Prostate gland (tissue), 2 donors: ENCODE results near the gene ETV6. TPM values are rescaled to one million over a fixed set of nuclear protein-coding genes. Genes with fewer than 3 reads are reported as not detected.
A peak's percentile ranks its signal among the peaks of the same experiment; 100 is the strongest.

Source experiments
- DNase-seq: peaks from one replicate; pipeline ENCODE4 v3.0.0-alpha.2; 2019; ENCODE audit warnings: low spot score
- H3K27ac ChIP-seq, 2 donors: fragments of 200-600 bp; sonication (generic); 2 replicates each; pipeline ENCODE4 v1.5.1; 2017 to 2019
- H3K27me3 ChIP-seq: fragments of 200-600 bp; sonication (generic); replicated peaks from 2 replicates; pipeline ENCODE4 v1.5.1; 2019; ENCODE audit not compliant: insufficient read depth
- H3K36me3 ChIP-seq, 2 donors: fragments of 200-600 bp; sonication (generic); 1 replicate in 1 of 2; 2 replicates in 1 of 2; pipeline versions ENCODE4 v1.5.1 to v1.8.1; 2017 to 2019
- H3K4me1 ChIP-seq: fragments of 200-600 bp; sonication (generic); replicated peaks from 2 replicates; pipeline ENCODE4 v1.5.1; 2019
- H3K4me3 ChIP-seq, 2 donors: fragments of 200-600 bp; sonication (generic); 2 replicates each; pipeline ENCODE4 v1.5.1; 2017 to 2019
- H3K9me3 ChIP-seq: fragments of 200-600 bp; sonication (generic); 2 replicates; pipeline ENCODE4 v1.5.1; 2017
- POLR2A ChIP-seq: fragments of 450-650 bp; IDR thresholded peaks from one replicate; pipeline ENCODE4 v1.6.1; 2016; ENCODE audit warnings: antibody characterized with exemption, mild to moderate bottlenecking
- POLR2AphosphoS5 ChIP-seq: sonication (generic); formaldehyde crosslinking; IDR thresholded peaks from one replicate; pipeline ENCODE4 v1.6.1; 2017; ENCODE audit warnings: antibody characterized with exemption
- WGBS: methylation state at CpG from one replicate; pipeline ENCODE4 v1.1.5; 2018; 5-methylcytosine and 5-hydroxymethylcytosine counted together
- intact Hi-C: fragments of 100-400 bp; cut with DNase I; formaldehyde crosslinking; loops from one replicate; pipeline ENCODE4 v1.14.2; 2022
- total RNA-seq, 2 donors: library from RNA; depleted of rRNA; stranded (reverse); fragments of >200 nt; gene quantifications; one replicate each; pipeline ENCODE4 v1.1.0, GENCODE V29; 2016
- TF ChIP-seq, protein P1 (sequence below), 4 experiments: fragments of 200-600 bp in 2 of 4; fragments of 450-650 bp in 2 of 4; sonication (generic) in 2 of 4; IDR thresholded peaks; 1 replicate in 3 of 4; 2 replicates in 1 of 4; pipeline ENCODE4 v1.5.1; 2016 to 2019; ENCODE audit warnings: antibody characterized with exemption in 4 of 4, mild to moderate bottlenecking in 2 of 4, moderate library complexity in 2 of 4

The ETV6 gene
- total RNA-seq, 2 donors from 2014 or later, result 26.7 to 33.6 TPM

- Histone ChIP-seq H3K36me3 (no peaks in the 10 kb centered on the region), H3K27me3 (no peaks in the 10 kb centered on the region), H3K9me3 (no peaks in the 10 kb centered on the region), H3K4me1 (no peaks in the 10 kb centered on the region), H3K4me3 (no peak overlapping the region), H3K27ac (no peak overlapping the region)
- intact Hi-C loops, result no loop called here
- WGBS, result 78% methylated on average over 2 of the region's 2 CpGs
- no peak for TF ChIP-seq POLR2AphosphoS5
- TF ChIP-seq, protein P1, sequence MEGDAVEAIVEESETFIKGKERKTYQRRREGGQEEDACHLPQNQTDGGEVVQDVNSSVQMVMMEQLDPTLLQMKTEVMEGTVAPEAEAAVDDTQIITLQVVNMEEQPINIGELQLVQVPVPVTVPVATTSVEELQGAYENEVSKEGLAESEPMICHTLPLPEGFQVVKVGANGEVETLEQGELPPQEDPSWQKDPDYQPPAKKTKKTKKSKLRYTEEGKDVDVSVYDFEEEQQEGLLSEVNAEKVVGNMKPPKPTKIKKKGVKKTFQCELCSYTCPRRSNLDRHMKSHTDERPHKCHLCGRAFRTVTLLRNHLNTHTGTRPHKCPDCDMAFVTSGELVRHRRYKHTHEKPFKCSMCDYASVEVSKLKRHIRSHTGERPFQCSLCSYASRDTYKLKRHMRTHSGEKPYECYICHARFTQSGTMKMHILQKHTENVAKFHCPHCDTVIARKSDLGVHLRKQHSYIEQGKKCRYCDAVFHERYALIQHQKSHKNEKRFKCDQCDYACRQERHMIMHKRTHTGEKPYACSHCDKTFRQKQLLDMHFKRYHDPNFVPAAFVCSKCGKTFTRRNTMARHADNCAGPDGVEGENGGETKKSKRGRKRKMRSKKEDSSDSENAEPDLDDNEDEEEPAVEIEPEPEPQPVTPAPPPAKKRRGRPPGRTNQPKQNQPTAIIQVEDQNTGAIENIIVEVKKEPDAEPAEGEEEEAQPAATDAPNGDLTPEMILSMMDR (IDR thresholded peaks at IDR 0.05), result no peak
- no peak for TF ChIP-seq POLR2A
- DNase-seq, result no peak
These were observed 72.6 kb downstream of the ETV6 start for GRCh38 chr12:11722071-11722470.

DNA sequence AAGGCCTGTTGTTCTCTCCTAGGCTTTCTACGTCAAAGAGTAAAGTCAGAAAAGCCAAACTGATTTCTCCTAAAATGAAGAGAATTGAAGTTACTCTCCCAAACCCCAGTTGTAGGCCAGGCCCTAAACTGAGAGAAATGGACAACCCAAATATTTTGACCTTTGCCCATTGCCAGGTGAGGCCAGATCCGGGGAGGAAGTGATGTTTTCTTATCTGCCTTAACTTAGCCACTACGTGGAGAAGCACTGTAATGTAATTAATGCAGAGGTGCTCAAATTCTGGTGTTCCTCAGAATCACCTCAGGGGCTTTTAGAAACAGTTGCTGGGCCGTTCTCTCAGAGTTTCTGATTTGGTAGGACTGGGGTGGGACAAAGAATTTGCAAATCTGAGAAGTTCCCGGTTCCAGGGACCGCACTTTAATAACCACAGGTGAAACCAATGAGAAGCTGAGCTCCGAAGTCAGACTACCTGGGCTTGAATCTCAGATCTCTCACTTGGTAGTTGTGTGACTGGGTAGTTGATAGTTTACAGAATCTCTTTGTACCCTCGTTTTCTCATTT lies 73.2 kb downstream of the ETV6 start:
- H3K27me3 ChIP-seq, result no peaks in the 10 kb centered on the region
- DNase-seq, result no peak
- H3K4me3 ChIP-seq, result no peak overlapping the region
- WGBS, result 89% methylated on average over 8 of the region's 8 CpGs
- H3K36me3 ChIP-seq, result no peaks in the 10 kb centered on the region
- intact Hi-C loops, result no loop called here
- no peak overlapping the region for H3K27ac ChIP-seq
- H3K4me1 ChIP-seq, result no peaks in the 10 kb centered on the region
- no peak for TF ChIP-seq POLR2A
- TF ChIP-seq, protein P1 (IDR thresholded peaks at IDR 0.05), result no peak
- TF ChIP-seq POLR2AphosphoS5, result no peak
- H3K9me3 ChIP-seq, result no peaks in the 10 kb centered on the region

GRCh38 chr12:11723993-11724392 lies 74.5 kb downstream of the ETV6 start:
- DNase-seq, result no peak
- Histone ChIP-seq H3K4me3 (no peak overlapping the region), H3K27me3 (no peaks in the 10 kb centered on the region), H3K4me1 (no peaks in the 10 kb centered on the region), H3K27ac (peak overlapping the region in 1 of 2 donors; percentile 26), H3K9me3 (no peaks in the 10 kb centered on the region), H3K36me3 (no peaks in the 10 kb centered on the region)
- 30% methylated on average over 6 of the region's 6 CpGs for WGBS
- intact Hi-C loops, result no loop called here
- TF ChIP-seq, protein P1 (IDR thresholded peaks at IDR 0.05), result no peak
- TF ChIP-seq POLR2A, result no peak
- TF ChIP-seq POLR2AphosphoS5, result no peak

DNA sequence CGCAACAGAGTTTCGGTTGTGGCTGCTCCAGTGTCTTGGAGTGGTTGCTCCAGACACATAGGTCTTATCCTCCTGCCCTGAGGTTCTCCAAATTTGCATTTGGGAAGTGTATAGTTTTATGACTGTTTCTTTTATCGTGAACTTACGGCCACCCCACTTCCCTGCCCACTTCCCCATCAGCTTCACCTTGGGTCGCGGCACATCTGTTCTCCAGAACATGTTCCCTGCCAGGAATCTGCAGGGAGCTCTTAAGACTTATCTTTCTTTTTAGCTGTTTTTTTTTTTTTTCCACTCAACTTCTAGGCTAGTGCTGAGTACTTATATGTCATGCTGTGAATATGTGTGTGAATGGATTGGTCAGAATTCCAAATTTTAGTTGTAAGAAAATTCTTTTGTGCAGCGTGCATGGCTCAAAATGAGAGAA lies 75.4 kb downstream of the ETV6 start:
- Histone ChIP-seq H3K36me3 (no peaks in the 10 kb centered on the region), H3K27me3 (no peaks in the 10 kb centered on the region), H3K9me3 (no peaks in the 10 kb centered on the region), H3K4me1 (no peaks in the 10 kb centered on the region), H3K4me3 (no peak overlapping the region), H3K27ac (peak overlapping the region in 1 of 2 donors; percentile 9)
- 19% methylated on average over 7 of the region's 7 CpGs for WGBS
- no peak for DNase-seq
- TF ChIP-seq POLR2AphosphoS5 (no peak), POLR2A (no peak)
- TF ChIP-seq, protein P1 (IDR thresholded peaks at IDR 0.05), result no peak
- intact Hi-C loops, result no loop called here

DNA sequence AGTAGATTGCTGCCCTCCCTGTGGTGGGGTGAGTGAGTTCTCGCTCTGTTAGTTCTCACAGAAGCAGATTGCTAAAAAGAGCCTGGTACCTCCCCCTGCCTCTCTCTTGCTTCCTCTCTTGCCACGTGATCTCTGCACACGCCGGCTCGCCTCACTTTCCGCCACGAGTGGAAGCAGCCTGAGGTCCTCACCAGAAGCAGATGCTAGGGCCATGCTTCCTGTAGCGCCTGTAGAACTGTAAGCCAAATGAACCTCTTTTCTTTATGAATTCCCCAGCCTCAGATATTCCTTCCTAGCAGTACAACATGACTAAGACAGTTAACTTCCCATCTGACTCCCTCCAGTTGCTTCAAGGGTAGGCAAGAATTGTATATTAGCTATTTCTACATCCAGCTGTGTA lies 76.2 kb downstream of the ETV6 start:
- no peak overlapping the region for H3K27ac ChIP-seq
- no peaks in the 10 kb centered on the region for H3K36me3 ChIP-seq
- 93% methylated on average over 8 of the region's 8 CpGs for WGBS
- TF ChIP-seq, protein P1 (IDR thresholded peaks at IDR 0.05), result no peak
- no peak for TF ChIP-seq POLR2A
- TF ChIP-seq POLR2AphosphoS5, result no peak
- H3K4me3 ChIP-seq, result no peak overlapping the region
- no peaks in the 10 kb centered on the region for H3K4me1 ChIP-seq
- no peak for DNase-seq
- intact Hi-C loops, result no loop called here
- no peaks in the 10 kb centered on the region for H3K9me3 ChIP-seq
- no peaks in the 10 kb centered on the region for H3K27me3 ChIP-seq
